Neutrophil (primary cell): Measurements from ENCODE around the gene RNMT.
"Not testable (repeated sequence)": the region's sequence is repeated elsewhere in the genome, so short reads cannot be mapped to it uniquely, and the experiment has no call there.

Experiments used
- H3K27ac ChIP-seq: fragments of 200-600 bp; sonication (generic); 2 replicates; pipeline ENCODE4 v1.5.1; 2016; ENCODE audit warnings: mild to moderate bottlenecking, moderate library complexity
- H3K27me3 ChIP-seq: fragments of 200-600 bp; sonication (generic); 2 replicates; pipeline ENCODE4 v1.6.0; 2016; ENCODE audit warnings: mild to moderate bottlenecking
- H3K36me3 ChIP-seq: fragments of 200-600 bp; sonication (generic); 2 replicates; pipeline ENCODE4 v1.5.1; 2017
- H3K4me1 ChIP-seq, 2 experiments: fragments of 200-600 bp in 1 of 2; sonication (generic) in 1 of 2; 1 replicate in 1 of 2; 2 replicates in 1 of 2; pipeline versions ENCODE4 v1.5.1 to v1.6.1; 2013 to 2016; ENCODE audit warnings: low read depth in 1 of 2, low read length in 1 of 2, mild to moderate bottlenecking in 1 of 2, moderate library complexity in 1 of 2; ENCODE audit not compliant: control insufficient read depth in 1 of 2, insufficient read depth in 1 of 2
- H3K4me3 ChIP-seq, 2 experiments: fragments of 200-600 bp in 1 of 2; sonication (generic) in 1 of 2; 1 replicate in 1 of 2; 2 replicates in 1 of 2; pipeline ENCODE4 v1.5.1; 2013 to 2016; ENCODE audit warnings: low read depth in 1 of 2, low read length in 1 of 2, mild to moderate bottlenecking in 1 of 2, moderate library complexity in 1 of 2
- H3K9me3 ChIP-seq: fragments of 200-600 bp; sonication (generic); 2 replicates; pipeline ENCODE4 v1.5.1; 2016
- CTCF ChIP-seq: fragments of 200-600 bp; sonication (generic); IDR thresholded peaks from 2 replicates; pipeline ENCODE4 v1.5.1; 2016; ENCODE audit warnings: antibody characterized with exemption

The RNMT gene

GRCh38 chr18:13726232-13726971, at the start of gene RNMT, which contains the start of gene FAM210A:
Gene RNMT (plus strand): TSS chr18:13726673. CDS start chr18:13731518, 4,845 bp downstream.
Gene FAM210A (minus strand): TSS chr18:13726558. CDS start chr18:13682077, 44,481 bp downstream.
- H3K9me3 ChIP-seq: no peaks in the 10 kb centered on the region
- H3K4me3 ChIP-seq: peak within 1 kb of the TSS; percentile 71 to 98
- peak; percentile 27 for TF ChIP-seq CTCF
- peaks cover 18 to 19% of the 10 kb centered on the region in 2 experiments for H3K4me1 ChIP-seq
- H3K36me3 ChIP-seq: no peaks in the 10 kb centered on the region
- H3K27me3 ChIP-seq: no peaks in the 10 kb centered on the region
- H3K27ac ChIP-seq: peak within 1 kb of the TSS; percentile 92

DNA sequence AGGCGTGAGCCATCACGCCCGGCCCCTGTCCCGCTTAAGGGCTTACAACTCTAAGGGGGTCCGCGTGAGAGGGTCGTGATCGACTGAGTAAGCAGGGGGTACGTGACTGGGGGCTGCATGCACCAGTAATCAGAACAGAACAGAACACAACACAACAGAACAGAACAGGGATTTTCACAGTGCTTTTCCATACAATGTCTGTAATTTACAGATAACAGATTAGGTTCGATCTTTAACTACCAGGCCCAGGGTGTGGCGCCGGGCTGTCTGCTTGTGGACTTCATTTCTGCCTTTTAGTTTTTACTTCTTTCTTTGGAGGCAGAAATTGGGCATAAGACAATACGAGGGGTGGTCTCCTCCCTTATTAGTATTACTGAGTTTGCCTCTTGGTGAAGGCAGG, 49.1 kb upstream of the RNMT start:
- H3K4me3 ChIP-seq, H3K27ac ChIP-seq, H3K4me1 ChIP-seq, H3K9me3 ChIP-seq, H3K36me3 ChIP-seq, H3K27me3 ChIP-seq: not testable (repeated sequence)

DNA sequence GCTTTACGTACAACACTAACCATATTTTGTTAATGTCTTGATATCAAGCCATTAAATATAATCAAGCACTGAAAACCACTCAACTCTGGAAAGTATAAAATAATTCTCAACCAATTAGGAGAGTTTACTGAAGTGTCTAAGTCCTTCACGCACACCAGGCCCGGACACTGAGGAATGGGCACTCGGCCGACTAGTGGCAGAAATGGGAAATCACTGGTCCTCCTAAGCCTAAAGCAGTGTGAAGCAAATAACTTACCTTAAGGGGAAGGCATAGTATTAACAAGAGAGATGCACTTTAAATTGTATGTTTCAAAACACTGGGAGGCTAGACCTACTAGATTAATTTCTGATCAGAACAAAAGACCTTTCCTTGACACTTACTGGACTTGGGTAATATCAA, 45.9 kb upstream of the RNMT start:
- no peak for TF ChIP-seq CTCF
- Histone ChIP-seq H3K27ac (no peak overlapping the region), H3K36me3 (no peaks in the 10 kb centered on the region), H3K9me3 (no peaks in the 10 kb centered on the region), H3K27me3 (no peaks in the 10 kb centered on the region), H3K4me3 (no peak overlapping the region), H3K4me1 (no peaks in the 10 kb centered on the region)

DNA sequence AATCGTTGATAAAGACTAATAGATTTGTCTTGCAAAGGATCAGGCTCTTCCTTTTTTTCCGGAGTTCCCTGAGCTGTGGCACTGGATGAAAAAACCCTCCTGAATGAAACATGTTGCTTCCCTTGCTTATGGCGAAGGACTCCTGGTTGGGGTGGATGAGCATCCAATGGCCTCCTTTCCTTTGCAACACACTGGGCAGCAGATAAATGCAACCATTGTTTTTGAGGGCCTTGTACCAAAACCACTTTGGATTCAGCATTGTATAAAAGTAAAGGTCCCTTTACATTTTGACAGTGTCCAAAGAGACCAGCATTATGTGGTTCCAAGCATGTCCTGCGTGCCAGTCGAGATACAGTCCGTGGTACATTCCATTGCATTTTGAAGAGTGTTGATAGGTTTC, 44.8 kb upstream of the RNMT start:
- Histone ChIP-seq H3K36me3 (no peaks in the 10 kb centered on the region), H3K27me3 (no peaks in the 10 kb centered on the region), H3K27ac (no peak overlapping the region), H3K4me1 (no peaks in the 10 kb centered on the region), H3K4me3 (no peak overlapping the region), H3K9me3 (no peaks in the 10 kb centered on the region)
- TF ChIP-seq CTCF: no peak

- Histone ChIP-seq H3K4me1 (no peaks in the 10 kb centered on the region), H3K4me3 (no peak overlapping the region), H3K27me3 (no peaks in the 10 kb centered on the region), H3K36me3 (no peaks in the 10 kb centered on the region), H3K9me3 (no peaks in the 10 kb centered on the region), H3K27ac (no peak overlapping the region)
- no peak for TF ChIP-seq CTCF
Observed at GRCh38 chr18:13684546-13684945, 41.9 kb upstream of the RNMT start.
